Measurements from ENCODE around the gene SCP2.
"Not testable (repeated sequence)": the region's sequence is repeated elsewhere in the genome, so short reads cannot be mapped to it uniquely, and the experiment has no call there.

The SCP2 gene

DNA sequence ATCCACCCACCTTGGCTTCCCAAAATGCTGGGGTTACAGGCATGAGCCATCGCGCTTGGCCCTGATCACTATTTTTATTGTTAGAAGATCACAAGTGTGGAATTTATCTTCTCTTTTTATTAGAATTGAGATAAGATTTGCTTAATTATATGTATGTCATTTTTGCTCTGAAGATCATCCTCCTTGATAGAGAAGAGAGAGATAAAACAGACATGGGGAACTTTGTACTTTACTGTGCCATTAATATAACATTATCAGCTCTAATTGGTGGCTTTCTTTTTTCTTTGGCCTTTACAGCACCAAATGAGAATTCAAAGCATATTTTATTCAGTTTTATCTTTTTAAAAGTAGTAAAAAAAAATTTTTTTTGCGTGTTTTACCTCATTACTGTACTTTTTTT lies 46.8 kb downstream of the SCP2 start:
- no peak for DNase-seq (ENCODE audit: low read depth)

DNA sequence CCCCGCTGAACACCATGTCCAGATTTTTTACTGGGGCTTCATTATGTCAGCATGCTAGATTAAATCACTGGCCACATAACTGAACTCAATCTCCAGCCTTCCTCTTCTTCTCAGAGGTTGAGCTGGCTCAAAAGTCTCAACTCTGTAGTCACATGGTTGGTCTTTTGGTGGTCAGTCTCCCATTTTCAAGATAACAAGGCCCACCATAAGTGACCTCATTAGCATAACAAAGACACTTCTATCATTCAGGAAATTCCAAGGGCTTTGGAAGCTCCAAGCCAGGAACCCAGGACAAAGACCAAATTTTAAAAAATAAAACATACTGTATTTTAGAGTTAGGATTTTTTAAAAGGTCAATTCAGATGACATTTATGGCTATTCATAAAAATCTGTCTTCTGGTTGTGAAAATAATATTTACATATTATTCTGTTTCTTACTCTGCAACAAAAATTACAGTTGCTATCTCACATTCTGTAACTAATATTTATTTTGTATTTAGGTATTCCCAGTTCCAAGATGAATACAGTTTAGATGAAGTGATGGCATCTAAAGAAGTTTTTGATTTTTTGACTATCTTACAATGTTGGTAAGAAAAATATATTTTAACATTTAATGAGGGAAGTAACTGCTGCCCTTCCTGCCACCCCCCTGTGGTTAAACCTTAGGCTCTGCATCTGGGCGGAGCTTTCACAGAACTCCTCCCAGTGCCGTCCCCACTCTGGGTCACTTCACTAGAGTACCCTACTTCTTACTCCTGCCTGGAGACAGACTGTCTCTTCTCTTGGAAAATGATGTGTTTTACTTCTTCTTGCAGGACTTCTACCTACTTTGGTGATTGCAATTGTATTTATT lies 49.3 kb downstream of the SCP2 start:
- DNase-seq (ENCODE audit: low read depth), result no peak

DNA sequence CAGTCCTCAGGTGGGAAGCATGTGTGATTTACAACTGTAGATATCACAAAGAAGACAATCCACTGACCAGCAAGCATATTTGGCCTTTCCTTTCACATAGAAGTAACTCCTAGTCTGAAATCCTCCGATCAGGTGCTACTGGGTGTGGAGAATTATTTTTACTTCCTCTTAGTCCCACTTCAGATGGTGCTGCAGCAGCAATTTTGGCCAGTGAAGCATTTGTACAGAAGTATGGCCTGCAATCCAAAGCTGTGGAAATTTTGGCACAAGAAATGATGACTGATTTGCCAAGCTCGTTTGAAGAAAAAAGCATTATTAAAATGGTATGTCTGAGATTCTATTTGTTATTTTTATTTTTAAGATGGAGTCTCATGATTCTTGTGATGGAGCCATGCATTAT lies 51.0 kb downstream of the SCP2 start:
- no peak for DNase-seq (ENCODE audit: low read depth)

GRCh38 chr1:52992733-52993132 lies 65.7 kb downstream of the SCP2 start:
- DNase-seq (ENCODE audit: low read depth), result not testable (repeated sequence)

- DNase-seq (ENCODE audit: low read depth), result no peak
Observed at GRCh38 chr1:52994656-52995055, 67.6 kb downstream of the SCP2 start.

DNA sequence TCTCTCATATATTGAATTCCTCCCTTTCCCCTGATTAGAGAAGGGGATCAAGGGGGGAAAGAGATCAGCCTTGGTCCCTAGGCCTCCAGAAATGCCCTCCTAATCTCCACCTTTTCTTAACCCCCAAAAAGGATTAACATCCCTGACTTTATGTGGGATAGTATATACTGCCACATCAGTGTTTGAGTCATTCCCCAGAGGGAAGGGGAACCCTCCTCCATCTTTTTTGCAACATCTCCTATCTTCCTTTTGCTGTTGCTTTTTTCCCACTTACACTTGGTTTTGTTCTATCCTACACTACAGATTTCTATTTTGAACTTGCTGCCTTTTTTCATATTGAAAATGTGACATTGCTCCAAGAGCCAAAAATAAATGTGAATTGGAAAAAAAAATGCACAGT lies 69.6 kb downstream of the SCP2 start:
- no peak for DNase-seq (ENCODE audit: low read depth)

DNA sequence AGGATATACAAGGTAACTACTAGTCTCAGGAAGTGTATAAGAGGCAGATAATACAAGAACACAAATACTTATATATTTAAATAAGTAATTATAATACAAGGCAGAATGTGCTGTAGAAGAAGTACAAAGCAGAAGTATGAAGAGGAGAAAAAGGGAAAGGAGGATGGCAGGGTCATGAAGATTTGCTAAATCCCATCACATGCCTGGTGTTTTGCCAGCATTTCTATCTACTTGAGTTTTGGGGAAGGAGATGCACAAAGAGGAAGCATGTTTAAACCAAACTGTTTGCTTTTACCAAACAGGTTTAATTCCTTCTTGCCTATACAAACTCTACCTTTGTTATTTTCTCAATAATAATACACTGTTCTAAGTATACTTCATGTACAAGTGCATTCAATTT lies 74.1 kb downstream of the SCP2 start:
- no peak for DNase-seq (ENCODE audit: low read depth)

DNA sequence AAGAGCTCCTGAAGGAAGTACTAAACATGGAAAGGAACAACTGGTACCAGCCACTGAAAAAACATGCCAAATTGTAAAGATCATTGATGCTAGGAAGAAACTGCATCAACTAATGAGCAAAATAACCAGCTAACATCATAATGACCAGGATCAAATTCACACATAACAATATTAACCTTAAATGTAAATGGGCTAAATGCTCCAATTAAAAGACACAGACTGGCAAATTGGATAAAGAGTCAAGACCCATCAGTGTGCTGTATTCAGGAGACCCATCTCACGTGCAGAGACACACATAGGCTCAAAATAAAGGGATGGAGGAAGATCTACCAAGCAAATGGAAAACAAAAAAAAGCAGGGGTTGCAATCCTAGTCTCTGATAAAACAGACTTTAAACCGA lies 79.5 kb downstream of the SCP2 start:
- not testable (repeated sequence) for DNase-seq (ENCODE audit: low read depth)

DNA sequence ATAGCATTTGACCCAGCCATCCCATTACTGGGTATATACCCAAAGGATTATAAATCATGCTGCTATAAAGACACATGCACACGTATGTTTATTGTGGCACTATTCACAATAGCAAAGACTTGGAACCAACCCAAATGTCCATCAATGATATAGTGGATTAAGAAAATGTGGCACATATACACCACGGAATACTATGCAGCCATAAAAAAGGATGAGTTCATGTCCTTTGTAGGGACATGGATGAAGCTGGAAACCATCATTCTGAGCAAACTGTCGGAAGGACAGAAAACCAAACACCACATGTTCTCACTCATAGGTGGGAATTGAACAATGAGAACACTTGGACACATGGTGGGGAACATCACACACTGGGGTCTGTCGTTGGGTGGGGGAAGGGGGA lies 83.2 kb downstream of the SCP2 start:
- DNase-seq (ENCODE audit: low read depth), result not testable (repeated sequence)

- DNase-seq (ENCODE audit: low read depth), result no peak
Observed at GRCh38 chr1:53011175-53011574, 84.1 kb downstream of the SCP2 start.

- DNase-seq (ENCODE audit: low read depth), result peak; percentile 95
Observed at GRCh38 chr1:53014791-53015507, 87.9 kb downstream of the SCP2 start.

DNA sequence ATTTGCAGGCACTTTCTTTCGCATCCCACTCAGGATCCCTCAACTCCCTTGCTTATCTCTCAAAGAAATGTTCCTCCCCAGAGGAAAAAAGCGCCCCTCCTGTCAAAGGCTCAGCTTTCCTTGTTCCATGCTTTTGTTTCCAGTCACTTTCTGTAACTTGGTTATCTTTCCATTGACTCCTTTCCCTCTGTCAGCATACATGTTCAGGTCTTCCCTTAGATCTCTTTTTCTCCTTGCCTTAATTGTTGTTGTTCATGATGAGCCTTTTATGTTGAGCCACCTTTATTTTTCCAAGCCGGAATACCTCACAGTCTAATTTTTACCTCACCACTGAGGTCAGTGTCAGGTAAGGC lies 88.4 kb downstream of the SCP2 start:
- DNase-seq (ENCODE audit: low read depth), result no peak

DNA sequence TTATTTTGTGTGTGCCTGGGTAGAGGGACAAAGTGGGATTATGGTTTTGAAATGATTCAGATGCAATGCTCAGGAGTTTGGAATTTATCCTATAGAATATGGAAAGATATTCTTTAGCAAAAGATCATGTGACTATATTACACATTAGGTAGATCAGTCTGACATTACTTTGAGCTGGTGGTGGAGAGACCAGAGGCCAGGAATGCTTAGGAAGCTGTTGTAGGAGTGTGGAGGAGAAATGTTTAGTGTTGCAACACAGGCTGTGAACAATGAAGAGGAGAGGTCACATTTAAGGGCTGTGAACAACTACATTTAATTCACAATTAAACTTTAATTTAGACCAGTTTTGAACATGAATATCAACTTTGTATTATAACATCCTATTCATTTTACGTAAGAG lies 89.6 kb downstream of the SCP2 start:
- peak; percentile 60 for DNase-seq (ENCODE audit: low read depth)

GRCh38 chr1:53020588-53020987 lies 93.5 kb downstream of the SCP2 start:
- DNase-seq (ENCODE audit: low read depth), result no peak

- DNase-seq (ENCODE audit: low read depth), result no peak
Observed at GRCh38 chr1:53022179-53022578, 95.1 kb downstream of the SCP2 start.

- DNase-seq (ENCODE audit: low read depth), result no peak
Observed at GRCh38 chr1:53023546-53023945, 96.5 kb downstream of the SCP2 start.

DNA sequence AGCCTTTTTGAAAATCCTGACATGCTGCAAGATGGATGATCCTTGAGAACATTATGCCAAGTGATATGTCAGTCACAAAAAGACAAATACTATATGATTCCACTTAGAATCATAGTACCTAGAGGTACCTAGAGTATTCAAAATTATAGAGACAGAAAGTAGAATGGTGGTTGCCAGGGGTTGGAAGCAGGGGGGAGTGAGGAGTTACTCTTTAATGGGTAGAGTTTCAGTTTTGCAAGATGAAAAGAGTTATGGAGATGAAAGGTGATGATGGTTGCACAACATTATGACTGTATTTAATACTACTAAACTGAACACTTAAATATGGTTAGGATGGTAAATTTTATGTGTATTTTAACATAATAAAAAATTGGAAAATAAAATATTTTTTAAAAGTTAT lies 97.0 kb downstream of the SCP2 start:
- no peak for DNase-seq (ENCODE audit: low read depth)

- peak; percentile 90 for DNase-seq (ENCODE audit: low read depth)
Observed at GRCh38 chr1:53025034-53025768, 98.1 kb downstream of the SCP2 start.

- DNase-seq (ENCODE audit: low read depth), result no peak
Observed at GRCh38 chr1:53025769-53026112, 98.7 kb downstream of the SCP2 start.

DNA sequence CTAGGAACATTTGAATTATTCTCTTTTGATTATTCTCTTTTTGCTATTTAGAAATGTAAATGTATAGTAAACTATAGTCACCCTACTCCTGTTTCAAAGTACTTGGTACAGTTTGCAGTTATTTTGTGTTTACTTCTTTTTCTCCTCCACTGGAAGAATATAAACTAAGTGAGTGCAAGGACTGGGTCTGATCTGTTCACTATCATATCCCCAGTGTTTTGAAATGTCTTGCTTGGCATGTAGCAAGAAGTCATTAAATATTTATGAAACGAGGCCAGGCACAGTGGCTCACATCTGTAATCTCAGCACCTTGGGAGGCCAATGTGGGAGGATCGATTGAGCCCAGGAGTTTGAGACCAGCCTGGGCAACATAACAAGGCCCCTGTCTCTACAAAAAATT lies 99.2 kb downstream of the SCP2 start:
- no peak for DNase-seq (ENCODE audit: low read depth)

DNA sequence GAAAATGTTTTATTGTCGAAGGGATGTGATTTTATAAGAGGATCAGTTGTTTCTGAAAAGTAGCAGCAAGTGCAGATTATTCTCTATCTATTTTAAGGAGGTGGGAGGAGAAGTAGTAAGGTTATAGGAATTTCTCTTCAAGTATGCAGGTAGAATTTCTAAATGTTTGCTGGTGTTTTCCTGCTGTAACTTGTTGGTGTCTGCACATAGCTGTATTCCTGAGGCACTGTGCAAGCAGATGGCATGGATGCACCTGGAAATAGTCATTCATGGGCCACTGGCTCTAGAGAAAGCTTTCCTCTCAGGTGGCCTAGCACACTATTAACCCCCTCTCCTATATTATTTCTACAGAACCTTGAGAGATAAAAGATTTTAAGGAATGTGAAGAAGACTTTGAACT lies 104.7 kb downstream of the SCP2 start:
- DNase-seq (ENCODE audit: low read depth), result no peak

- DNase-seq (ENCODE audit: low read depth), result no peak
Observed at GRCh38 chr1:53037159-53037558, 110.1 kb downstream of the SCP2 start.

GRCh38 chr1:53038566-53038965 lies 111.5 kb downstream of the SCP2 start:
- no peak for DNase-seq (ENCODE audit: low read depth)

Measured in iris pigment epithelial cell (primary cell).